GM19438 (cell line): ENCODE measurements around the gene TLNRD1.

Source experiments
- ATAC-seq: cut with Tn5 transposase; IDR thresholded peaks from one replicate; pipeline ENCODE4 v1.9.1; 2021; ENCODE audit warnings: low read depth; ENCODE audit not compliant: unreplicated experiment

The TLNRD1 gene

DNA sequence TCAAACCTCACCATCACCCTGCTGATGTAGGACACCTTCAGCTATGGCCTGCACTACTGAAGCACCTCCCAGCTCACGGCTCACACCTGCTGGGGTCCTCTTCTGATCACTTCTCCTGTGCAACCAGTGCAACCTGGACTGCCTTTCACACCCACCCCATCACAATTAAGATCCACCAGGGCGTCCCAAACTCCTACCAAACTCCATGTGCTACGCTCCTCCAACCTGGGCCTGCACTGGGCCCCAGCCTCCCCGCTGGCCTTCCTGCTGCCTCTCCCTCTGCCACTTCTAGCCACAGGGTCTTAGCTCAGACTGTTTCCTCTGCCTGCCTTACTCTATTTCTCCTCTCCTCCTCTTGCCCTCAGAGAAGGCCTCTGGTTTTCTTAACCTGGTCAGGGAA is 23.9 kb upstream of the TLNRD1 start:
- ATAC-seq, result no peak

DNA sequence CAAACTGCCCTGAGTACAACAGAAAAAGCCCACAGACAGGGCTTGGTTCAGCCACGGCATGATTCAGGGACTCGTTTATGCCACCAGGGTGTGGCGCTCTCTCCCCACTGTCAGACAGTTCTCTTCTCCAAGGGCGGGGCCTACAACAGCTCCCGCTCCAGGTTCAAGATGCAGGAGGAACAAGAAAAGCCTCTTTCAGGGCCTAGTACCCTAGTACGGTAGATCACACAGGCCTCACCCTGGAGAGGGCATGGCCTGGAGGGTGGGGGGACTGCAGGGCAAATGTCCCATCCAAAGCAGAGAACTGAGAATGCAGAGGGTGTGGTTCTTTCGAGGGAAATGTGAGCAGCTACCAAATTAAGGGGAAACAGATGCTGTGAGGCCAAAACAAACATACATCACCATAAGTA is 23.1 kb upstream of the TLNRD1 start:
- ATAC-seq, result no peak

DNA sequence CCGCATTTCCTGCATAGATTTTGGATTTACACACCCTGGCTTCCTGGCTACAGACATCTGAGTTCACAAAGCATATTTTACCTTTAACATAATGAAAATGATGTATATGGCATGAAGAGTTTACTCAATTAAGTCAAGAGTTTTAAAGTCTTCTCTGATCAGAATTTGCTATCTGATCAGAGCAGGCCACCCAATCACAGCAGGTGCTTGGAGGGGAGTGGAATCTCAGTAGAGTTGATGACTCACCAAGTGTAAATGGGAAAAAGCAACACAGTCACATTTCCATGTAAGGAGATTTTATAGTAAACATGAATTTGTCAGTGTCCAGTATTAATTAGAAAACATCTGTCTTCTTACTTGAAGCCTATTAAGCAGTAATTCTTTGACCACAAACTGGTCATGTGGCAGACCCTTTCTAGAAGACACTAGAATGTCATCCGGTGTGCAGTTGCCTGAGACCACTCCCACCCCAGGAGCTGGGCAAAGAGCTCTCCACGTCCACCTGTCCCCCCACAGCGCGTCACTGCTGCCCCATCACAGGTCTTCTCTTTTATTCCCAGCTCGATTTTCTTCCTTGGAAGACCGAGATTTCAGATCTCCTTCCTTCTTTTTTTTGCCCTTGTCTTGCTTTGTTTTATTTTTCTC is 21.9 kb upstream of the TLNRD1 start:
- ATAC-seq, result no peak

DNA sequence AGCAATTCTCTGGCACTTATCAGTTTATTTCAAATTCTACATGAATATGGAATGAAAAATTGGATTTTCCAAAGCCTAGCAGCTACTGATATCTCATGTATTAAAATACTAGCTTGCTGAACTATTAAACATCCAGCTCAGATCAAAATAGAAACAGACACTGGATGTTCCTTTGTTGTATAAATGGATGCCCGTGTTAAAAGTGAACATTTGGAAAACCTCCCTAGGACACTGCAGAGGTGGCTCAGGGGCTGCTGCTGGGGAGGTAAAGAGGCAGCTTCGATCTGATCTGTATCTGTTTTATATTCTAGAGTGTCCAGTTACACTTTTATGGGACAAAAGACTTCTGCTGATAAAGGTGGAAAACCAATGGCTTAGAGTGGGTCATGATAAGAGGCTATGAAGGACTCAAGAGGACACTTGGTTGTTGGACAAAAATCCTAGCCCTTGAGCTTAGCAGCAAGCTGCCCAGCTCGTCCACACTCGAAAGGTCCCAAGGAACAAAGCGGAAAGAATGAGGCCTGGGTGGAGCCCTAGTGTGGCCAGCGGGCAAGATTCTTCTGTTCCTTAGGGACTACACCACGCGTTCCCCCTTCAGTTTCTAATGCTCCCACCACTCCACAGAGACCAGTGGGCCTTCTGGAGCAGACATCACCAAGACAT is 21.1 kb upstream of the TLNRD1 start:
- ATAC-seq, result no peak

DNA sequence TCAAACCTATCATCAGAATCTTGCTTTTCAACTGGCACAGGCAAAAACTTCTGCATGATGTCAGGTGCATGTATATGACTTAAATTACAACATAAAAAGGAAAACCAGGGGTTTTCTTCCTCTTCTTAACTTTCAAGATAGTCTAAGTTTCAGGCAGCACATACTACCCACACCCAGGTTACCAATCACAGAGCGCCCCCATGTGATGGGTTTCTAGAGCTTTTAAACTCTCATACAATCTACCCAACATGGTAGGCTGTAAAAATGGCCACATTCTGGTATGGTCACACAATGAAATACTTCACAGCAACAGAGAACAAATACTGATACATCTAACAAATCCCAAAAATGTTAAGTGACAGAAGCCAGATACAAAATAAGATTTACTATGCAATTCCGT is 18.5 kb upstream of the TLNRD1 start:
- ATAC-seq, result no peak

DNA sequence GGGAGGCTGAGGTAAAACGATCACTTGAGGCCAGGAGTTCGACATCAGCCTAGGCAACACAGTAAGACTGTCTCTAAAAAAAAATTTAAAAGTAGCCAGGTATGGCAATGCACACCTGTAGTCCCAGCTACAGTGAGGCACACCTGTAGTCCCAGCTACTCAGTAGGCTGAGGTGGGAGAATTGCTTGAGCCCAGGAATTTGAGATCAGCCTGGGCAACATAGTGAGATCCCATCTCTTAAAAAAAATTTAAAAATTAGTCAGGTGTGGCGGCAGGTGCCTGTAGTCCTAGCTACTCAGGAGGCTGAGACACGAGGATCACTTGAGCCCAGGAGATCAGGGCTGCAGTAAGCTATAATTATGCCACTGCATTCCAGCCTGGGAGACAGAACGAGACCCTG is 17.9 kb upstream of the TLNRD1 start:
- no peak for ATAC-seq

DNA sequence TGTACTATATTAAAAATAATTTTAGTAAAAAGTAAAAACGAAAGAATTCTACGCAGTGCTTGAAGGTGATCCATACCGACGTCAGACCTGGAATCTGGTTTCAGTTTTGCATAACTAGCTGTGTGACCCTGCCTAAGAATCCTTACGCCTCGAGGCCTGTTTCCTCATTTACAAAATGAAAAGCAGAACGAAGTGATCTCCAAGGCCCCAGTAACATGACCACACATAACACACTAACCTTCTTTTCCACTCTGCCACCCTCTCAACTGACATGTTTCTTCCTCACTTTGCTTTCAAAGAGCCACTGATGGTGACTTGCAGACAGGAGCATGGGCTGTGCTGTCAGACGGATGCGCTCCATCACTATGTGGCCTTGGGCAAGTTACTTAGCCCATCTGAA is 15.9 kb upstream of the TLNRD1 start:
- ATAC-seq, result no peak

DNA sequence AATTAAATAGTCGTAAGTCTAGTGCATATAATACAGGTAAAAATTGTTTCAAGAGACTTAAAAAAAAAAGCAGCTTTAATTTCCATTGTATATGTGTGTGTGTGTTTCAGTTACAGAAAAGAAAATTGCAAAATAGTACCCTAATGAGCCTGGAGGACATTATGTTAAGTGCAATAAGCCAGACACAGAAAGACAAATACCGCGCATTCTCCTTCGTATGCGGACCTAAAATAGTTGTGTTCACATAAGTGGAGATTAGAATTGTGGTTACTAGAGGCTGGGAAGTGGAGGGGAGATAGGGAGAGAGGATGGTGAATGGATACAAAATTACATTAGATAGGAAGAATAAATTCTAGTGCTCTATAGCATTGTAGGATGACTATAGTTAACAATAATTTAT is 14.7 kb upstream of the TLNRD1 start:
- no peak for ATAC-seq

DNA sequence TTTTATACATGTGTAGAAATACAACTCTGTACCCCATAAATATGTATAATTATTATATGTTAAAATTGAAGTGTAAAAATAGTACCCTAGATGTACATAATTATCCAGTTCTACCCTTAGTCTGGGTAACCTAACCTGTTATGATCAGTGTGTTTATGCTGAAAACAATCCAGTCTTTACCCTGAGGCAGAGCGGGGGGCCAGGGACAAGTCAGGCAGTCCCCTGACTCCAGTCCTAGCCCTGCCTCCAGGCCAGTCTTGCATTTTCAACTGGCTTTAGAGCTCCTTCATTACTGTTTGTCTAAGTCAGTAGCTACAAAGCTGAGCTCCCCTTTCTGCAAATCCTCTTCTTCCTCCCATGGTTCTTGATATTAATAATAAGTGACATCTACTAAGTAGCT is 14.2 kb upstream of the TLNRD1 start:
- no peak for ATAC-seq

DNA sequence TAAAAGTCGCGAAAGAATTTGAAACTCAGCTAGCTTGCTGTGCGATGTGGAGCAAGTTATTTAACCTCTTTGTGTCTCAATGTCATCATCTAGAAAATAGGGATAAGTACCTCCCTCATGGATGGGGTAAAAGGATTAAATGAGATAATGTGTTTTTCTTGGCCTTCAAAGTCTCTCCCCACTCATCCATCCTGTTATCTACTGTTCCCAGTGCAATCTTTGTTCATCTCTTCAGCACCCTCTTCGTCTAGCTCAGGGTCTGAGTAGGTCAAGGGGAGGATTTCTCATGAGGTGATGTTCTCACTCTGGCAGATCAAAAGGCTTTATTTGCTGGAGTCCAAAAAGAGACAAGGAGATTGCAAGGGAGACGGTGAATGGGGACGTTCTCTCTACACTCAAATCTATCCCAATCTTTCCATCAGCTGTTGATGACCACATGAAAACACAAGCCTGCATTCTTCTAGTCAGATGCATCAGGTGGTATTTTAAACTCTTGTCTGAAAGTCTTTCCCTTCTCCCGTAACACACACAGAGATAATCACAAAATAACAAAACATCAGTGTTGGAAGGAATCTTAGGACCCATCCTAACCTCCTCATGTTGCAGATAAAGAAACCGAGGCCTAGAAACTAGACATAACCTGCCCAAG is 12.5 kb upstream of the TLNRD1 start:
- ATAC-seq, result no peak

DNA sequence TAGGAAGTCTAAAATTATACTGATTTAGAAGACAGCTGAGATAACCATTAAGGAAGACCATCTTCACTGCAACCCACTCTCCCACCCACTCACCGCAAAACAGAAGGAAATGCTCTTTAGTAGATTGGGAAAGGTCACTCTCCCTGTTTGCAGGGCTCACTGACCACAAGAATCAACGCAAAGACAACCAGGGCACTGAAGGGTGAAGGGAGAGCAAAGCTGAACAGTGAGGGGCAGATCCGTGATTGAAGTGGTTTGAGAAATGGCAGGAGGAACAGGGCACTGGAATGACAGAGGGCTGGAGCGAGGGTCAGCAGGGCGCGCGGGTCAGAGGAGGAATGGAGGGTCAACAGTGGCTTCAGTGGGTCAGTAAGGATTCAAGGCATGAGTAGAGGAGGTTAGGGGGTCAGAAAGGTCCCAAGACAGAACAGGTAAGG is 11.6 kb upstream of the TLNRD1 start:
- ATAC-seq, result no peak

DNA sequence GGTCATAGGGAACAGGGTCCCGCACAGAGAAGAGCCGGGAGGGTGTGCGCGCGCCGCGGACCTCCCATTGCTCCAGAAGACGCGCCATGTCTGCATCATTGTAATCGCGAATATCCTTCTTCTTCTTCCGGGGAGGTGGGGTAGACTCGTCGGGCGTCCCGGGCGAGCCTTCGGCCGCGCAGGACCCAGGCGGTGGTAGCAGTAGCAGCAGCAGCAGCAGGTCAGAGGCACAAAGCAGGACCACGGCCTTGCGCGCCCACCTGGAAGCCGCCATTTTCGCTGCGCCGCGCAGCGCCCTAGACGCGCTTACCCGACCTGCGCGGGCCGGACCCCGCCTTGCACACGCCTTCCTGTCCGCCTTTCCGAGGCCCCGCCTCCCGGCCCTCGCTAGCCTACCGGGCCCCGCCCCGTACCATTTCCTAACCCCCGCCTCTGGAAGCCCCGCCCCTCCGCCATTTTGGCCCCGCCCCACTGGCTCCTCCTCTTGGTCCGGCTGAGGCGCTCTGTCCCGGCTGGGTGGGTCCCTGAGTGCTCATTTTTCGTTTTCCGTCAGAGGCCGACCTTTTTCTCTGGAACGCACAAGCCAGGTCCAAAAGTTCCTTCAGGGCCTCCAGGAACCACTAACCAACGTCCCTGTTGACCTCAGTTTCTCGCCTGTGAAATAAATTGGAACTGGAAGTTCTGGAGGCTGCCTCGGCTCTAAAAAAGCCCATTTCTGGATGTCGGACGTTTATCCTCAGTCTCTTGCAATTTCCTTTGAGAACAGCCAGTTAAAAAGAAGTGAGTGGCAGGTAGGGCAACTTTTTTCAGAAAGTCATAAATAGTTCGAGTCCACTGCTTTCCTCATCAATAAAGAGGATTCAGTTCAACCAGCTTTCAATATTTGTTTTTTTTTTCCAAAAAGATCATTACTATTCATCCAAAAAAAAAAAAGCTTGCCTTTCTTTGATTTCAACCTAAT is 10.9 kb upstream of the TLNRD1 start, which contains the start of gene MESD:
Gene MESD (minus strand): TSS at position 302 of the 961 bp plus-strand sequence. CDS start 28 bp downstream, at position 274.
- peak; percentile 91 for ATAC-seq

DNA sequence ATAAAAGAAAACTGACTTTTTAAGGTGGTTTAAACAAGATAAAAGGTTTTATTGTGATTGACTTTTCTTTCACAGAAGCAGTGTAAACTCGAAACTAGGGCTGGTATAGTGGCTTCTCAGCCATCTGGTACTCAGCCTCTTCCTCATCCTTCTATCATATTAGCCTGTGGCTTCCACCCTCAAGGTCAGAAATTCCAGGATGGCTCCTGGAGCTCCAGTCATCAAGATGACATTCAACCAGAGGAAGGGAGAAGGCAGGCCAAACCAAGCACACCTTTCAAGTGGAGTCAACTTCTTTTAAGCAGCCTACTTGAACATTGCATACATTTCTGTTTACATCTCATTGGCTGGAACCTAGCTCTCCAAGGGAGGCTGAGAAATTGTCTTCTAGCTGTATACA is 9.8 kb upstream of the TLNRD1 start:
- ATAC-seq, result no peak

DNA sequence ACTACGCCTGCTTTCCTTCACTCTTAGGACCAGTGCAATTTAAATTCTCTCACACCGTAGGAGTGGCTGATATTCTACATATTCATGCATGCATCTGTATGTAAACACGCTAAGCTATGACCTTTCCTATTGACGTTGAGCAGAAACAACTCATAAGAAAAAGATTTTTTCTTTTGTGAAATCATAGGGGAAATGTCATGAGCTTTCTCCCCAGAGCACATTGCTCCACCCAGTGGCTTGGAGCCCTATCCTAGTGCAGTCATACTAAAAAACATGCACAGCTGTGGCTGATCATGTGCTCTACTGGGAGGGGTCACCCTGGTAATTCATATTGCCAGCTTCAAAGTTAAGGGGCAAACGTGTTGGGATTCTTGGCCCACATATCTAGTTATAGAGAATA is 9.3 kb upstream of the TLNRD1 start:
- ATAC-seq, result no peak

DNA sequence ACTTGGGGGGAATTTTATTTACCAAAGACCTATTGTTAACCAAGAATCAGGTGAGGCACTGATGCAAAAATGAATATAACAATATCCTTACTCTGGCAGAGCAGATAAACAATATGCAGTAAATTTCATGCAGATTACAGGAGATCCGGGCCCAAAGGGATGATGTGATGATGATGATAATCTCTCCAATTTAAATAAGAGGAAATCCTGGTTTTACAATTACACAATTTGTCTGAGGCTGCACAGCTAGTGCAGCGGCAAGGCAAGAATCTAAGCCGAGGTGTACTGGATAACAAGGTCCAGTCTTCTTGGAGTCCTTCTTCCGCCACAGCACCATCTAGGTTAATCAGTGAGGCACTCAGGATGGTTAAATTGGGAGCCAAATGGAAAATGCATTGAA is 8.7 kb upstream of the TLNRD1 start:
- no peak for ATAC-seq

DNA sequence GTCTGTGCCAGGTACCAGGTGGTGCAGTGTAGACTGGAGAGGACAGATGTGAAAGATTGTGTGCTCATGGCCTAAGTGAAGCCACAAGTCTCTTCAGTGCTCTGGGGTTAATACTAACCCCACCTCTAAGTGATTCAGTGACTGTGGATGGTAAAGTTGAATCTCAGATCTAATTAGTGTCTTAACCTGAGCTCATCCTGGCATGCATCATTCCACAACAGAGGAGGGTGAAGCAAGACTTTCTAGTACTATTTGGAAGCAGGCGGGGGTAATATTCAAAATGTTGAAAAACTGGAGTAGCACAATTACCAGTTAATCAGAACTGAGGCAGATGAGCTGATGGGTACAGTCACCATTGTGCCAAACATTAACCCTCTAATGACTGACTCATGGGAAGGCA is 8.3 kb upstream of the TLNRD1 start:
- ATAC-seq, result no peak

DNA sequence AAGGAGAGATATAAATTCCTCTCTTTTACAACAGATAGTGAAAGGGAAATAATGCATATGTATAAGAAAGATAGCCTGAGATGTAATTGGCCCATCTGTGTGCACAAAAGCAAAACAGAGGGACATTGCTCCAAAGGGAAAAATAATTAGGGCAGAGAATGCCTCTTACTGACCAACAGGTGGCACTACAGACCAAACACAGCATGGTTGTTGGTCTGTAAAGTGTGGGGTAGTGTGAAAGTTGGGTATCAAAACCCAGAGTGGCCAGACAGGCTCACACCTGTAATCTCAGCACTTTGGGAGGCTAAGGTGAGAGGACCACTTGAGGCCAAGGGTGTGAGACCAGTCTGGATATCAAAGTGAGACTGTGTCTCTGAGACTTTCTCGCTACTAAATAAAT is 4.5 kb upstream of the TLNRD1 start:
- no peak for ATAC-seq

DNA sequence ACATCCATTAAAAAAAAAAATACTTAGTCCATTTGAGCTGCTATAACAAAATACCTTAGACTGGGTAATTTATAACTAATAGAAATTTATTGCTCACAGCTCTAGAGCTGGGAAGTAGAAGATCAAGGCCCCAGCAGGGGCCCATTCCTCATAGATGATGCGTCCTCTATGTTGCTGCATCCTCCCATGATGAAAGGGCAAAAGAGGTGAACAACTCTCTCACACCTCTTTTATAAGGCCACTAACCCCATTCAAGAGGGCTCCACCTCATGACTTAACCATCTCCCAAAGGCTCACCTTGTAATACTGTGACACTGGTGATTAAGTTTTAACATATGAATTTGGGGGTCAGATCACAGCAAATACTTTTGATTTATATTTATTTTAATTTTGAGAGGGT is 3.0 kb upstream of the TLNRD1 start:
- ATAC-seq, result no peak

DNA sequence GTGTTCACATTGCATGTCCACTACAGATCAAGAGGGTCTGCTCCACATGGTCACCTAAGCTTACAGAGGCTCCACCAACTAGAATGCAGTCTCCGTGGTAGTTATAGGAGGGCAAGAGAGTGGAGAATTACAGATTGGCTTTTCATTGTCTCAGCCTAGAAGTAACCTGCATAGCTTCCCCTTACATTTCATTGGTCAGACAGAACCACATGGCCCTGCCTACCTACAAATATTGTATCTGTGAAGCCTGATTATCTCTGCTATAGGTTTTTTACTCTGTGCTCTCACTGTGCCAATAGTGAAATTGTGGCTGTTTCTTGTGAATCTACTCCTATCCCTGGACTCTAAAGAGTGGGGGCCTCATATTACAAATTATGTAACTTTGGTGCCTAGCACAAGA is 2.5 kb upstream of the TLNRD1 start:
- ATAC-seq, result no peak

DNA sequence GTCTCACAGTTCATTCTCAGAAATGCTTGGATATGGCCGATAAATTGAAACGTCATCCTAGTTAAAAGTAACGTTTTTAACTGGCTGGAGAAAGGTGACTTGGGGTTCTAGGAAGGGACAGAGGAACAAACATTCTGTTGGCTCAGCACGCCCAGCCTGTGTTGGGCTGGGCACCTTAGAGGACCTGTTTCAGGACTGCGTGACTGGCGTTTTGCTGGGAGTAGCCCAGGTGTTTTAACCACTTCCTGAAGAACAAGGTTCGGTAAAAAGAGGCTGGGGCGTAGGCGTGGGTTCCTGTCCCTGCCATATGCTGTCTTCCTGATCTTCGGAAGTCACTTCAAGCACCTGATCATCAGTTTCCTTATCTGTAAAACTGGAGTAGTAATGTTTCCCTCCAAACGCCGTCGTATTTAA is 1.1 kb upstream of the TLNRD1 start:
- ATAC-seq, result peak; percentile 34

DNA sequence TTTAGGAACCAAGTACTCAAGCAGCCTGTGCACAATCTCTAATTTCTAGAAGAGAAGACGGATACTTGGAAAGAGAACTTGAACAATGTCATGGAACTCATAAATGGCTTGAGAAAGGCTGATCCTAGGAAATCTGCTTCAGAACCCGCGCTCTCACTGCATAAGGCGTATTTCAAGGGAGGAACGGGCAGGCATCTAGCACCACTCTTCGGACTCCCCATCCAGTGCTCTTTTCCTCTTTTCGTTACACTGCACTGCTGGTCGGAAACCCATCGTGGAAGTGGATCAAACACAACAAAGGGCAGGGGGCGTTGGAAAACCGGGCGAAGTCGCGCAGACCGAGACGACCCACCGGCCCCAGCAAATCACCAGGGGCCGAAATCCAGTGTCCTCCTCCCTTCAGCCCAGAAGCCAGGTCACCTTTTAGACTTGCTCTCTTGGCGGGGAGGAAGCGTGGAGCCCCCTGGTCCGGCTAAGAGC is 539 bp upstream of the TLNRD1 start:
- ATAC-seq, result no peak
